ENCODE results near the gene STPG3. TPM values are rescaled to one million over a fixed set of nuclear protein-coding genes. Genes with fewer than 3 reads are reported as not detected.
A peak's percentile ranks its signal among the peaks of the same experiment; 100 is the strongest.

STPG3 gene
- total and polyA plus RNA-seq, 9 of the 15 experiments (the other 6 are each of a cell fraction or from before 2014, with no cell fraction given), result not detected

DNA sequence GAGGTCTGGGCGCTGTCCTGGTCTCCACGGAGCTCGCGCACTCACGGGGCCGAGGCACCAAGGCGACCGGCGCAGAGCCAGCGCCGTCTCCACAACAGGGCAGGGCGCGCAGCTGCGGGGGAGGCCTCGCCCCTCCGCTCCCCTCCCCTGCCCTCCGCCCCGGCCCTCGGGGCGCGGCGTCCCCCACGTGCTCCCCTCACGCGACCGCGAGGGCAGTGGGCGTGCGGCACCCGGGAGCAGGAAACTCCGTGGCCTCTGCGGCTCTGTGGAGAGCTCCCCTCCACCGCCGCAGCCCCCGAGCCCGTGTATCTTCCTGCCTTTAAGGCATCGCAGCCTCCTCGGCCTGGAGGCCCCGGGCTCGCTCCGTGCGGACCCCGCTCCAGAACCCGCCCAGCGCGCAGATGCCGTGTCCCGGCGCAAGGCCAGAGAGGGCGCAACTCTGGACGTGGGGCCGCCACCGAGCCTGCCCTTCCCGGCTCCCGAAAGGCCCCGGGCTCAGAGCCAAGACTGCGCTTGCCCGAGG lies 10.7 kb upstream of the STPG3 start (continued):
- TF ChIP-seq, protein P1, sequence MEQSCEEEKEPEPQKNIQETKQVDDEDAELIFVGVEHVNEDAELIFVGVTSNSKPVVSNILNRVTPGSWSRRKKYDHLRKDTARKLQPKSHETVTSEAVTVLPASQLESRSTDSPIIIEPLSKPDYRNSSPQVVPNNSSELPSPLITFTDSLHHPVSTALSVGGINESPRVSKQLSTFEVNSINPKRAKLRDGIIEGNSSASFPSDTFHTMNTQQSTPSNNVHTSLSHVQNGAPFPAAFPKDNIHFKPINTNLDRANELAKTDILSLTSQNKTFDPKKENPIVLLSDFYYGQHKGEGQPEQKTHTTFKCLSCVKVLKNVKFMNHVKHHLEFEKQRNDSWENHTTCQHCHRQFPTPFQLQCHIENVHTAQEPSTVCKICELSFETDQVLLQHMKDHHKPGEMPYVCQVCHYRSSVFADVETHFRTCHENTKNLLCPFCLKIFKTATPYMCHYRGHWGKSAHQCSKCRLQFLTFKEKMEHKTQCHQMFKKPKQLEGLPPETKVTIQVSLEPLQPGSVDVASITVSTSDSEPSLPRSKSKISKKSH (CRISPR knock-in tag; IDR thresholded peaks at IDR 0.05), result no peak
- TF ChIP-seq BRD9 (IDR thresholded peaks at IDR 0.05; ENCODE audit: low read depth, partially characterized antibody) (no peak), ETV6 (IDR thresholded peaks at IDR 0.05; ENCODE audit: borderline replicate concordance in 1 of 2, low read depth in 2 of 2, low read length in 1 of 2) (no peak), ETV6 (CRISPR knock-in tag; IDR thresholded peaks at IDR 0.05; ENCODE audit: borderline replicate concordance) (no peak), POLR2AphosphoS5 (IDR thresholded peaks at IDR 0.05; ENCODE audit: control insufficient read depth, insufficient read depth, low read depth, low read length) (peak; percentile 53; the same call in 1 of the 2 replicates), SP2 (IDR thresholded peaks at IDR 0.05; ENCODE audit: extremely low read depth, low read depth, low read length, poor library complexity, severe bottlenecking) (no peak), HNRNPLL (IDR thresholded peaks at IDR 0.05; ENCODE audit: low read depth, low read length, poor library complexity, severe bottlenecking) (no peak), C11orf30 (IDR thresholded peaks at IDR 0.05; ENCODE audit: low read depth) (no peak), FOXP1 (CRISPR knock-in tag; IDR thresholded peaks at IDR 0.05) (peak; percentile 79; the same call in 1 of the 2 replicates), ELF2 (CRISPR knock-in tag; IDR thresholded peaks at IDR 0.05) (peak; percentile 41; the same call in 1 of the 2 replicates), NR2C1 (IDR thresholded peaks at IDR 0.05) (no peak), NR2C1 (tag; IDR thresholded peaks at IDR 0.05) (no peak), EWSR1 (IDR thresholded peaks at IDR 0.05; ENCODE audit: borderline replicate concordance, low read depth, partially characterized antibody) (no peak), TAF7 (tag; IDR thresholded peaks at IDR 0.05) (no peak), SAFB (IDR thresholded peaks at IDR 0.05; ENCODE audit: borderline replicate concordance, low read depth, low read length) (peak; percentile 99)
- TF ChIP-seq, protein P2, sequence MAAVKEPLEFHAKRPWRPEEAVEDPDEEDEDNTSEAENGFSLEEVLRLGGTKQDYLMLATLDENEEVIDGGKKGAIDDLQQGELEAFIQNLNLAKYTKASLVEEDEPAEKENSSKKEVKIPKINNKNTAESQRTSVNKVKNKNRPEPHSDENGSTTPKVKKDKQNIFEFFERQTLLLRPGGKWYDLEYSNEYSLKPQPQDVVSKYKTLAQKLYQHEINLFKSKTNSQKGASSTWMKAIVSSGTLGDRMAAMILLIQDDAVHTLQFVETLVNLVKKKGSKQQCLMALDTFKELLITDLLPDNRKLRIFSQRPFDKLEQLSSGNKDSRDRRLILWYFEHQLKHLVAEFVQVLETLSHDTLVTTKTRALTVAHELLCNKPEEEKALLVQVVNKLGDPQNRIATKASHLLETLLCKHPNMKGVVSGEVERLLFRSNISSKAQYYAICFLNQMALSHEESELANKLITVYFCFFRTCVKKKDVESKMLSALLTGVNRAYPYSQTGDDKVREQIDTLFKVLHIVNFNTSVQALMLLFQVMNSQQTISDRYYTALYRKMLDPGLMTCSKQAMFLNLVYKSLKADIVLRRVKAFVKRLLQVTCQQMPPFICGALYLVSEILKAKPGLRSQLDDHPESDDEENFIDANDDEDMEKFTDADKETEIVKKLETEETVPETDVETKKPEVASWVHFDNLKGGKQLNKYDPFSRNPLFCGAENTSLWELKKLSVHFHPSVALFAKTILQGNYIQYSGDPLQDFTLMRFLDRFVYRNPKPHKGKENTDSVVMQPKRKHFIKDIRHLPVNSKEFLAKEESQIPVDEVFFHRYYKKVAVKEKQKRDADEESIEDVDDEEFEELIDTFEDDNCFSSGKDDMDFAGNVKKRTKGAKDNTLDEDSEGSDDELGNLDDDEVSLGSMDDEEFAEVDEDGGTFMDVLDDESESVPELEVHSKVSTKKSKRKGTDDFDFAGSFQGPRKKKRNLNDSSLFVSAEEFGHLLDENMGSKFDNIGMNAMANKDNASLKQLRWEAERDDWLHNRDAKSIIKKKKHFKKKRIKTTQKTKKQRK (IDR thresholded peaks at IDR 0.05; ENCODE audit: borderline replicate concordance, low read depth, low read length), result no peak
- TF ChIP-seq, protein P3, sequence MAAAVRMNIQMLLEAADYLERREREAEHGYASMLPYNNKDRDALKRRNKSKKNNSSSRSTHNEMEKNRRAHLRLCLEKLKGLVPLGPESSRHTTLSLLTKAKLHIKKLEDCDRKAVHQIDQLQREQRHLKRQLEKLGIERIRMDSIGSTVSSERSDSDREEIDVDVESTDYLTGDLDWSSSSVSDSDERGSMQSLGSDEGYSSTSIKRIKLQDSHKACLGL (CRISPR knock-in tag; IDR thresholded peaks at IDR 0.05; ENCODE audit: borderline replicate concordance, poor library complexity, severe bottlenecking), result peak; percentile 70
- TF ChIP-seq, protein P4, sequence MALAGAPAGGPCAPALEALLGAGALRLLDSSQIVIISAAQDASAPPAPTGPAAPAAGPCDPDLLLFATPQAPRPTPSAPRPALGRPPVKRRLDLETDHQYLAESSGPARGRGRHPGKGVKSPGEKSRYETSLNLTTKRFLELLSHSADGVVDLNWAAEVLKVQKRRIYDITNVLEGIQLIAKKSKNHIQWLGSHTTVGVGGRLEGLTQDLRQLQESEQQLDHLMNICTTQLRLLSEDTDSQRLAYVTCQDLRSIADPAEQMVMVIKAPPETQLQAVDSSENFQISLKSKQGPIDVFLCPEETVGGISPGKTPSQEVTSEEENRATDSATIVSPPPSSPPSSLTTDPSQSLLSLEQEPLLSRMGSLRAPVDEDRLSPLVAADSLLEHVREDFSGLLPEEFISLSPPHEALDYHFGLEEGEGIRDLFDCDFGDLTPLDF (CRISPR knock-in tag; IDR thresholded peaks at IDR 0.05), result peak; percentile 50; the same call in 1 of the 2 replicates
- TF ChIP-seq, protein P5, sequence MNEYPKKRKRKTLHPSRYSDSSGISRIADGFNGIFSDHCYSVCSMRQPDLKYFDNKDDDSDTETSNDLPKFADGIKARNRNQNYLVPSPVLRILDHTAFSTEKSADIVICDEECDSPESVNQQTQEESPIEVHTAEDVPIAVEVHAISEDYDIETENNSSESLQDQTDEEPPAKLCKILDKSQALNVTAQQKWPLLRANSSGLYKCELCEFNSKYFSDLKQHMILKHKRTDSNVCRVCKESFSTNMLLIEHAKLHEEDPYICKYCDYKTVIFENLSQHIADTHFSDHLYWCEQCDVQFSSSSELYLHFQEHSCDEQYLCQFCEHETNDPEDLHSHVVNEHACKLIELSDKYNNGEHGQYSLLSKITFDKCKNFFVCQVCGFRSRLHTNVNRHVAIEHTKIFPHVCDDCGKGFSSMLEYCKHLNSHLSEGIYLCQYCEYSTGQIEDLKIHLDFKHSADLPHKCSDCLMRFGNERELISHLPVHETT (CRISPR knock-in tag; conservative IDR thresholded peaks at IDR 0.05 in 1 of 2, IDR thresholded peaks at IDR 0.05 in 1 of 2), result peak in 1 of 2 experiments; percentile 86; a peak in 2 of 4 replicates
